ENCODE measurements around the gene SDK2. TPM values are rescaled to one million over a fixed set of nuclear protein-coding genes. Genes with fewer than 3 reads are reported as not detected.
A peak's percentile ranks its signal among the peaks of the same experiment; 100 is the strongest.
"Not testable (repeated sequence)": the region's sequence is repeated elsewhere in the genome, so short reads cannot be mapped to it uniquely, and the experiment has no call there.

The SDK2 gene
- total RNA-seq, 2 donors from 2014 or later = 0.08 to 0.14 TPM

- H3K27ac Mint-ChIP-seq = no peak overlapping the region
- no peaks in the 10 kb centered on the region for H3K36me3 Mint-ChIP-seq
- H3K9me3 Mint-ChIP-seq = no peaks in the 10 kb centered on the region
- H3K4me1 Mint-ChIP-seq (ENCODE audit: low read depth in 2 of 2) = no peaks in the 10 kb centered on the region
- no peak overlapping the region for H3K4me3 Mint-ChIP-seq
- peak in 1 of 2 donors; percentile 8 for ATAC-seq
- DNase-seq (ENCODE audit: low spot score) = no peak
- peaks cover 0 to 3% of the 10 kb centered on the region in 2 donors for H3K27me3 Mint-ChIP-seq
Measured at GRCh38 chr17:73384926-73385325, 259.3 kb downstream of the SDK2 start.

GRCh38 chr17:73380439-73381106, 263.7 kb downstream of the SDK2 start:
- no peaks in the 10 kb centered on the region for H3K36me3 Mint-ChIP-seq
- H3K9me3 Mint-ChIP-seq = no peaks in the 10 kb centered on the region
- no peak overlapping the region for H3K4me3 Mint-ChIP-seq
- no peaks in the 10 kb centered on the region for H3K4me1 Mint-ChIP-seq (ENCODE audit: low read depth in 2 of 2)
- H3K27me3 Mint-ChIP-seq = peaks cover 0 to 5% of the 10 kb centered on the region in 2 donors
- H3K27ac Mint-ChIP-seq = no peak overlapping the region
- ATAC-seq (no peak), DNase-seq (ENCODE audit: low spot score) (no peak)

GRCh38 chr17:73379826-73380225, 264.4 kb downstream of the SDK2 start:
- peaks cover 0 to 3% of the 10 kb centered on the region in 2 donors for H3K27me3 Mint-ChIP-seq
- no peak overlapping the region for H3K27ac Mint-ChIP-seq
- H3K9me3 Mint-ChIP-seq = no peaks in the 10 kb centered on the region
- no peak for ATAC-seq
- H3K4me1 Mint-ChIP-seq (ENCODE audit: low read depth in 2 of 2) = no peaks in the 10 kb centered on the region
- no peak overlapping the region for H3K4me3 Mint-ChIP-seq
- no peaks in the 10 kb centered on the region for H3K36me3 Mint-ChIP-seq
- DNase-seq (ENCODE audit: low spot score) = no peak

GRCh38 chr17:73378974-73379470, 265.2 kb downstream of the SDK2 start:
- Mint-ChIP-seq H3K36me3 (no peaks in the 10 kb centered on the region), H3K27me3 (peaks cover 0 to 4% of the 10 kb centered on the region in 2 donors), H3K4me1 (ENCODE audit: low read depth in 2 of 2) (no peaks in the 10 kb centered on the region), H3K4me3 (no peak overlapping the region), H3K27ac (no peak overlapping the region), H3K9me3 (no peaks in the 10 kb centered on the region)
- peak in 1 of 2 donors; percentile 11 for ATAC-seq
- DNase-seq (ENCODE audit: low spot score) = no peak

GRCh38 chr17:73376636-73377035, 267.6 kb downstream of the SDK2 start:
- ATAC-seq (no peak), DNase-seq (ENCODE audit: low spot score) (no peak)
- Mint-ChIP-seq H3K4me3 (no peak overlapping the region), H3K27me3 (peaks cover 0 to 6% of the 10 kb centered on the region in 2 donors), H3K27ac (no peak overlapping the region), H3K9me3 (no peaks in the 10 kb centered on the region), H3K36me3 (no peaks in the 10 kb centered on the region), H3K4me1 (ENCODE audit: low read depth in 2 of 2) (no peaks in the 10 kb centered on the region)

- H3K27ac Mint-ChIP-seq = no peak overlapping the region
- no peaks in the 10 kb centered on the region for H3K9me3 Mint-ChIP-seq
Measured at GRCh38 chr17:73376152-73376551, 268.1 kb downstream of the SDK2 start.

GRCh38 chr17:73371836-73372235, 272.4 kb downstream of the SDK2 start:
- H3K27me3 Mint-ChIP-seq = peaks cover 9 to 10% of the 10 kb centered on the region in 2 donors
- H3K9me3 Mint-ChIP-seq = no peaks in the 10 kb centered on the region
- no peak for DNase-seq (ENCODE audit: low spot score)
- no peak overlapping the region for H3K4me3 Mint-ChIP-seq
- no peak overlapping the region for H3K27ac Mint-ChIP-seq
- H3K36me3 Mint-ChIP-seq = no peaks in the 10 kb centered on the region
- no peaks in the 10 kb centered on the region for H3K4me1 Mint-ChIP-seq (ENCODE audit: low read depth in 2 of 2)
- no peak for ATAC-seq

More at GRCh38 chr17:73376152-73376551, 268.1 kb downstream of the SDK2 start:
- H3K4me3 Mint-ChIP-seq = no peak overlapping the region
- ATAC-seq (no peak), DNase-seq (ENCODE audit: low spot score) (no peak)
- no peaks in the 10 kb centered on the region for H3K36me3 Mint-ChIP-seq
- no peaks in the 10 kb centered on the region for H3K4me1 Mint-ChIP-seq (ENCODE audit: low read depth in 2 of 2)
- peaks cover 5 to 9% of the 10 kb centered on the region in 2 donors for H3K27me3 Mint-ChIP-seq

- Mint-ChIP-seq H3K27me3 (peaks cover 9 to 10% of the 10 kb centered on the region in 2 donors), H3K4me1 (ENCODE audit: low read depth in 2 of 2) (no peaks in the 10 kb centered on the region), H3K27ac (no peak overlapping the region), H3K9me3 (no peaks in the 10 kb centered on the region), H3K36me3 (no peaks in the 10 kb centered on the region), H3K4me3 (no peak overlapping the region)
- no peak for DNase-seq (ENCODE audit: low spot score)
- ATAC-seq = no peak
Measured at GRCh38 chr17:73371285-73371684, 273.0 kb downstream of the SDK2 start.

GRCh38 chr17:73369817-73370490, 274.3 kb downstream of the SDK2 start:
- peak; percentile 80 for DNase-seq (ENCODE audit: low spot score)
- H3K9me3 Mint-ChIP-seq; H3K27ac Mint-ChIP-seq; H3K4me1 Mint-ChIP-seq (ENCODE audit: low read depth in 2 of 2); H3K36me3 Mint-ChIP-seq; H3K4me3 Mint-ChIP-seq: not testable (repeated sequence)
- peak; percentile 74 for ATAC-seq
- peaks cover 8 to 12% of the 10 kb centered on the region in 2 donors for H3K27me3 Mint-ChIP-seq

- no peak overlapping the region for H3K4me3 Mint-ChIP-seq
- no peaks in the 10 kb centered on the region for H3K4me1 Mint-ChIP-seq (ENCODE audit: low read depth in 2 of 2)
- no peaks in the 10 kb centered on the region for H3K9me3 Mint-ChIP-seq
- H3K36me3 Mint-ChIP-seq = no peaks in the 10 kb centered on the region
- peaks cover 8 to 13% of the 10 kb centered on the region in 2 donors for H3K27me3 Mint-ChIP-seq
- no peak overlapping the region for H3K27ac Mint-ChIP-seq
- ATAC-seq = no peak
- no peak for DNase-seq (ENCODE audit: low spot score)
Measured at GRCh38 chr17:73369111-73369521, 275.1 kb downstream of the SDK2 start.

GRCh38 chr17:73368085-73368631, 276.1 kb downstream of the SDK2 start:
- peaks cover 5 to 13% of the 10 kb centered on the region in 2 donors for H3K27me3 Mint-ChIP-seq
- H3K4me3 Mint-ChIP-seq = no peak overlapping the region
- H3K9me3 Mint-ChIP-seq = no peaks in the 10 kb centered on the region
- no peaks in the 10 kb centered on the region for H3K36me3 Mint-ChIP-seq
- H3K27ac Mint-ChIP-seq = no peak overlapping the region
- DNase-seq (ENCODE audit: low spot score) (no peak), ATAC-seq (no peak)
- H3K4me1 Mint-ChIP-seq (ENCODE audit: low read depth in 2 of 2) = no peaks in the 10 kb centered on the region

- ATAC-seq (no peak), DNase-seq (ENCODE audit: low spot score) (no peak)
- H3K27ac Mint-ChIP-seq = no peak overlapping the region
- H3K27me3 Mint-ChIP-seq = peaks cover under 1 to 8% of the 10 kb centered on the region in 2 donors
- H3K36me3 Mint-ChIP-seq = no peaks in the 10 kb centered on the region
- H3K9me3 Mint-ChIP-seq = no peaks in the 10 kb centered on the region
- H3K4me1 Mint-ChIP-seq (ENCODE audit: low read depth in 2 of 2) = no peaks in the 10 kb centered on the region
- H3K4me3 Mint-ChIP-seq = no peak overlapping the region
Measured at GRCh38 chr17:73365906-73366623, 278.2 kb downstream of the SDK2 start.

- no peak for ATAC-seq
- peaks cover 0 to 4% of the 10 kb centered on the region in 2 donors for H3K27me3 Mint-ChIP-seq
- no peaks in the 10 kb centered on the region for H3K9me3 Mint-ChIP-seq
- H3K36me3 Mint-ChIP-seq = no peaks in the 10 kb centered on the region
- DNase-seq (ENCODE audit: low spot score) = no peak
- no peak overlapping the region for H3K4me3 Mint-ChIP-seq
- H3K27ac Mint-ChIP-seq = no peak overlapping the region
- H3K4me1 Mint-ChIP-seq (ENCODE audit: low read depth in 2 of 2) = no peaks in the 10 kb centered on the region
Measured at GRCh38 chr17:73365301-73365874, 278.9 kb downstream of the SDK2 start.

Measured in natural killer cell treated with Interleukin-12 subunit alpha and Interleukin-12 subunit beta and Interleukin-15 and Interleukin-18, amount 100 ng/mL, for 72 hours (primary cell).